HG03025 (cell line): Measurements from ENCODE around the gene TRIM58.

Source experiments
- ATAC-seq: cut with Tn5 transposase; IDR thresholded peaks from one replicate; pipeline ENCODE4 v1.9.1; 2021; ENCODE audit warnings: mild to moderate bottlenecking, moderate library complexity; ENCODE audit not compliant: unreplicated experiment, low FRiP score

TRIM58 gene

GRCh38 chr1:247884797-247885413 is 27.9 kb downstream of the TRIM58 start:
- ATAC-seq = no peak

- no peak for ATAC-seq
Measured at GRCh38 chr1:247895163-247895637, 38.2 kb downstream of the TRIM58 start, which contains the start of gene OR2W3. Gene OR2W3 (plus strand): TSS chr1:247895587. CDS start chr1:247895587, 0 bp downstream.

GRCh38 chr1:247895976-247896375 is 39.0 kb downstream of the TRIM58 start:
- no peak for ATAC-seq

GRCh38 chr1:247904122-247904521 is 47.1 kb downstream of the TRIM58 start:
- ATAC-seq = no peak

GRCh38 chr1:247905181-247905580 is 48.2 kb downstream of the TRIM58 start:
- ATAC-seq = no peak

GRCh38 chr1:247905910-247906503 is 49.0 kb downstream of the TRIM58 start:
- ATAC-seq = no peak

- no peak for ATAC-seq
Measured at GRCh38 chr1:247906504-247907047, 49.6 kb downstream of the TRIM58 start.

GRCh38 chr1:247908766-247909165 is 51.8 kb downstream of the TRIM58 start:
- ATAC-seq = no peak

- ATAC-seq = no peak
Measured at GRCh38 chr1:247913786-247914185, 56.8 kb downstream of the TRIM58 start.

- ATAC-seq = no peak
Measured at GRCh38 chr1:247914941-247915662, 58.1 kb downstream of the TRIM58 start.

- ATAC-seq = no peak
Measured at GRCh38 chr1:247919952-247920351, 63.0 kb downstream of the TRIM58 start, which contains the start of gene OR2T8. Gene OR2T8 (plus strand): TSS chr1:247920252. CDS start chr1:247921018, 766 bp downstream.

- ATAC-seq = no peak
Measured at GRCh38 chr1:247923941-247924340, 67.0 kb downstream of the TRIM58 start.

- ATAC-seq = no peak
Measured at GRCh38 chr1:247924868-247925267, 67.9 kb downstream of the TRIM58 start, which contains the start of gene OR2AJ1. Gene OR2AJ1 (plus strand): TSS chr1:247924889. CDS start chr1:247933769, 8,880 bp downstream.
